Activated naive CD8-positive, alpha-beta T cell (primary cell): Measurements from ENCODE around the gene TP53BP2.
"Not testable (repeated sequence)": the region's sequence is repeated elsewhere in the genome, so short reads cannot be mapped to it uniquely, and the experiment has no call there.

Experiments used
- H3K27ac Mint-ChIP-seq: one replicate; pipeline ENCODE4 v1.8.0; 2021; ENCODE audit warnings: mixed read lengths
- H3K27me3 Mint-ChIP-seq: one replicate; pipeline ENCODE4 v1.8.0; 2021; ENCODE audit warnings: mixed read lengths
- H3K36me3 Mint-ChIP-seq: one replicate; pipeline ENCODE4 v1.8.0; 2021; ENCODE audit warnings: mixed read lengths
- H3K4me1 Mint-ChIP-seq: one replicate; pipeline ENCODE4 v1.8.0; 2021; ENCODE audit warnings: low read depth, mixed read lengths
- H3K4me3 Mint-ChIP-seq: one replicate; pipeline ENCODE4 v1.8.0; 2021; ENCODE audit warnings: mild to moderate bottlenecking, mixed read lengths
- H3K9me3 Mint-ChIP-seq: one replicate; pipeline ENCODE4 v1.8.0; 2021; ENCODE audit warnings: low read depth, mixed read lengths

The TP53BP2 gene

DNA sequence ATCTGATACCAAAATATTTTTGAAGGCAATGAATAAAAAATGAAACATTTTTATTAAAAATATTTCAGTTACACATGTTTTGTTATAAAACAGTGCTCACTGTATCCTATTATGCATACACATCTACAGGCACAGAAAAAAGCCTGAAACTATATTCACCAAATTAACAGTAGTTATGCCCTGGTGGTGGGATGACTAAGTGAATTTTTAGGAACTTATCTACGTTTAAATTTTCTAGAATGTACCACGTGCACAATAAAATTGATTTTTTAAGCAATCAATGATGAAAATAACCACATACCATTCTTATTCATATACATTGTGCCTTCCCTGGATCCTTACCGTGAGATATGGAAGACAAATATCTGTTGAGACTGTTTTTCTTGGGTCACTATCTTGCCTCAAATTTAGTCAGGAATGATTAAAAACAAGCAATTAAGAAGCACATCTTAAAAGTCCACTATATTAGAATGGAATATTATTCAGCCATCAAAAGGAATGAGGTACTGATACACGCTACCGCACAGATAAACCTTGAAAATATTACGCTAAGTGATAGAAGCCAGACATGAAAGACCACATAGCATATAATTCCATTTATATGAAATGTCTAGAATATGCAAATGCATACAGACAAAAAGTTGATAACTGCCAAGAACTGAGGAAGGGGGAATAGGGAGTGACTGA, 17.4 kb downstream of the TP53BP2 start:
- peak overlapping the region; percentile 40 for H3K4me3 Mint-ChIP-seq
- peaks cover 11% of the 10 kb centered on the region for H3K36me3 Mint-ChIP-seq
- no peaks in the 10 kb centered on the region for H3K27me3 Mint-ChIP-seq
- peaks cover 60% of the 10 kb centered on the region for H3K4me1 Mint-ChIP-seq
- no peaks in the 10 kb centered on the region for H3K9me3 Mint-ChIP-seq
- no peak overlapping the region for H3K27ac Mint-ChIP-seq

DNA sequence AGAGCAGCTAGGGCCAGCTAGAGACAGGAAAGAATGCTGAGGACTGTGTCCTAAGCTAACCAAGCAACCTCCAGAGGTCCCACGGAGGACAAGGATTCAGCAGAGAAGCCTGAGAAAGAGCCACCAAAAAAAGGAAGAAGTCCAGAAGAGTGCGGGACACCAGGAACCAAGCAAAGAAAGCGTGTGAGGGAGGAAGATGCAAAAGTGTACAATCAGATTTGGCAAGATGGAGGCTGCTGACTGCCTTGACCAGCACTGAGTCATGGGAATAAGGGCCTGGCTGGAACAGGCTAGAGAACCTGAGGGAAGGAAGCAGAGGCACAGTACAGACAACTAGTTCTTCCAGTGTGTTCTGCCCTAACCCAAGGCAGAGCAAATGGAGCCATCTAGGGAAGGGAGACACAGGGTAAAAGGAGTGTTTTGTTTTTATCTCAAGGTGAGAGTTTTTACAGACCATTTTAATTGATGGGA, 18.5 kb downstream of the TP53BP2 start:
- peaks cover 67% of the 10 kb centered on the region for H3K4me1 Mint-ChIP-seq
- peak overlapping the region; percentile 22 for H3K27ac Mint-ChIP-seq

DNA sequence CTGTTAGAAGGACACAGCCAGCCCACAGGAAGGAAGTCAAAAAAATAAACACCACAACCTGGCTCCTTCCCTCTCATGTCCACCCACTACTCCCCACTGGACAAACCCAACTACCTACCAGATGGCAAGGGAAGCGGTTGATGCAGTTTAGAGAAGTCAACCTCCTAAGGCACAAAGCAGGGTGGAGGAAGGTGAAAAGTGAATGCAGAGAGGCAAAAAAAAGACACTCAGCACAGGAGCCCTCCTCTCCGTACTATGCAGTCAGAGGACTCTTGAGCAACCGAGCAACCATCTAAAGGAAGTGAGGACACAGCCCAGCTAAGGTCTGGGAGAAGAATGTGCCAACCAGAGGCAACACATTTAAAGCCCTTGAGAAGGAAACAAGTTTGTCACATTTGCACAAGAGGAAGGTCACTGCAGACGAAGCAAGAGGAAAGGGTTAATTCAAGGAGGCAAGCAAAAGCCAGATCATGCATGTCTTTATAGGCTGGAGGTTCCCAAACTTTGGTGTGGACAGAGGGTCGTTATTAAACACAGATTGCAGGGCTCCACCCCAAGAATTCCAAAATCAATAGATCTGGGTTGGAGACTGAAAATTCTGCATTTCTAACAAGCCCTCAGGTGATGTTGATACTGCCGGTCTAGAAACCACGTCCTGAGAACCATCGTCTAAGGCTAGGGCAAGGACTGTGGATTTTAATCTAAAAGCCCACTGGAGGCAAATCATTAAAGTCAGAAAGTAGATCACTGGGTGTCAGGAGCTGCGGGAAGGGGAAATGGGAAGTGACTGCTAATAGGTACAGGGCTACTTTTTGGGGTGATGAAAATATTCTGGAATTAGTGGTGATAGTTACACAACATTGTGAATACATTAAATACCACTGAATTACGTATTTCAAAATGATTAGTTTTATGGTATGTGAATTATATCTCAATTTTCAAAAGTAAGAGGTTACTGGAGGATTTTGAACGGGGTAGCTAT, 19.7 kb downstream of the TP53BP2 start:
- no peaks in the 10 kb centered on the region for H3K9me3 Mint-ChIP-seq
- H3K4me3 Mint-ChIP-seq = no peak overlapping the region
- no peaks in the 10 kb centered on the region for H3K27me3 Mint-ChIP-seq
- peak overlapping the region; percentile 4 for H3K27ac Mint-ChIP-seq
- peaks cover 69% of the 10 kb centered on the region for H3K4me1 Mint-ChIP-seq
- peaks cover 11% of the 10 kb centered on the region for H3K36me3 Mint-ChIP-seq

More for the DNA sequence above, 18.5 kb downstream of the TP53BP2 start:
- H3K9me3 Mint-ChIP-seq = no peaks in the 10 kb centered on the region
- H3K4me3 Mint-ChIP-seq = no peak overlapping the region
- H3K36me3 Mint-ChIP-seq = peaks cover 11% of the 10 kb centered on the region
- H3K27me3 Mint-ChIP-seq = no peaks in the 10 kb centered on the region

DNA sequence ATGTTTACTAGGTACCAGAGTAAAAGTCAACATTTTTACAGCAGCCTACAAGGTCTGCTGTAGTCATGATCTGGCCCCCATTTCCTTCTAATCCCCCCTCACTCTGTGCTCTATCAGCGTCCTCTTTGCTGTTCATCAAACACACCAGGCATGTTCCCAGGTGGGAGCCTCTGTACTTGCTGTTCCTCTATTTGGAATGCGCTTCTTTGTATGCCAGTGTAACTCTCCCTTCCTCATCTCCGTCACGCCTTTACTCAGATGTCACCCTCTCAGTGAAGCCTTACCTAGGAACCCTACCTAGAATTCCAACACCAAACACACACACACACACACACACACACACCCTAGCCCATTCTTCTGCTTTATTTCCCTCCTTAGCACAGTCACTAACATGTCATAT, 21.0 kb downstream of the TP53BP2 start:
- peaks cover 19% of the 10 kb centered on the region for H3K36me3 Mint-ChIP-seq
- no peaks in the 10 kb centered on the region for H3K9me3 Mint-ChIP-seq
- peaks cover 65% of the 10 kb centered on the region for H3K4me1 Mint-ChIP-seq
- no peaks in the 10 kb centered on the region for H3K27me3 Mint-ChIP-seq
- no peak overlapping the region for H3K4me3 Mint-ChIP-seq
- no peak overlapping the region for H3K27ac Mint-ChIP-seq

DNA sequence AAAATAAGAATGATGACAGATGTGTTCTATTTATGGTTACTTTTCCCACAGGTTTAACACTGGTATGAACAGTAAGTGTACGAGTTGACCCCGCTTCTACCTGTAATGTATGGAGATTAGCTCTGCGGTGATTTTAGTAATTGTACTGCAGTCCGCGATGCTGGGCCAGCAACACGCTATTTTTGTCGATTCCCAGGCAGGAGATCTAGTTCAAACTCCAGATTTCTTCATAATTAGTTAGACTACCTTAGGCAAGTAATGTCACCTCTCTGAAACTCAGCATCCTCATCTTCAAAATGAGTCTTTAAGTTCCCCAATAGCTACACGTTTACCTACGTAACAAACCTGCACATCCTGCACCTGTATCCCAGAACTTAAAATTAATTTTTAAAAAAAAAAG, 21.5 kb downstream of the TP53BP2 start:
- Mint-ChIP-seq H3K9me3 (no peaks in the 10 kb centered on the region), H3K36me3 (peaks cover 20% of the 10 kb centered on the region), H3K27ac (no peak overlapping the region), H3K27me3 (no peaks in the 10 kb centered on the region), H3K4me3 (no peak overlapping the region), H3K4me1 (peaks cover 61% of the 10 kb centered on the region)

DNA sequence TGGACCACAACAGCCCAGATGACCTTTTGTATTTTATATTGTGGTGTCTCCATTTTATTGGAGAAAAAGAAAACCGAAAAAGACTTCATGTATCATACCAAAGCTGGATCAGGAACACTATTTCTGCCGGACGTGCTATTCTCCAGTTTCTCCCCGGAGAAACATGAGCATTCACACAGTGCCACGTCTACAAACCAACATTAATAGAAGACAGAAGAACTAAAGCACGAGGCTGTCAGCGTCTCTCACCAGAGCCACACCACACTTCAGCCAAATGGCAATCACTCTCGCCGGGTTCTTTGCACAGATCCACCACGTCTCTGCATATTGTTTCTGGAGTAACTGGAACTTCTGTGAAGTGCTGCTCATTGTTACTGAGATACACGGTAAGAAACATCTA, 24.8 kb downstream of the TP53BP2 start:
- H3K4me3 Mint-ChIP-seq = no peak overlapping the region
- no peak overlapping the region for H3K27ac Mint-ChIP-seq
- H3K27me3 Mint-ChIP-seq = no peaks in the 10 kb centered on the region
- H3K4me1 Mint-ChIP-seq = peaks cover 37% of the 10 kb centered on the region
- no peaks in the 10 kb centered on the region for H3K9me3 Mint-ChIP-seq
- H3K36me3 Mint-ChIP-seq = peaks cover 11% of the 10 kb centered on the region

DNA sequence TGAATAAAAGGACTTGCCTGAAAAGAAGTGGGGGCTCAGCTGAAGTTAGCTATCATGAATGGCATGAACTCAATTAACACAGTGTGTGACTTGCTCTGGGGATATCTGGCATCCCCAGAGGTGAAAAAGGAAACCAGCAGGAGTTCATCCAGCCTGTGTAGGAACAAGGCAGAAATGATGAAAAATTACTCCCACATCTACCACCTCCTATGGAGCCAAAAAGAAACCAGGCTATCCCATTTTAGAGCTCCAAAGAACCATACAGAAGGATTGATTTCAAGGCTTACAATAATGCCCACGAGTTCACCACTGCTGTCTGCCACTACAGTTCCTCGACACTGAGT, 25.3 kb downstream of the TP53BP2 start:
- H3K27me3 Mint-ChIP-seq = no peaks in the 10 kb centered on the region
- no peak overlapping the region for H3K4me3 Mint-ChIP-seq
- H3K27ac Mint-ChIP-seq = peak overlapping the region; percentile 4
- peaks cover 11% of the 10 kb centered on the region for H3K36me3 Mint-ChIP-seq
- peaks cover 35% of the 10 kb centered on the region for H3K4me1 Mint-ChIP-seq
- no peaks in the 10 kb centered on the region for H3K9me3 Mint-ChIP-seq

DNA sequence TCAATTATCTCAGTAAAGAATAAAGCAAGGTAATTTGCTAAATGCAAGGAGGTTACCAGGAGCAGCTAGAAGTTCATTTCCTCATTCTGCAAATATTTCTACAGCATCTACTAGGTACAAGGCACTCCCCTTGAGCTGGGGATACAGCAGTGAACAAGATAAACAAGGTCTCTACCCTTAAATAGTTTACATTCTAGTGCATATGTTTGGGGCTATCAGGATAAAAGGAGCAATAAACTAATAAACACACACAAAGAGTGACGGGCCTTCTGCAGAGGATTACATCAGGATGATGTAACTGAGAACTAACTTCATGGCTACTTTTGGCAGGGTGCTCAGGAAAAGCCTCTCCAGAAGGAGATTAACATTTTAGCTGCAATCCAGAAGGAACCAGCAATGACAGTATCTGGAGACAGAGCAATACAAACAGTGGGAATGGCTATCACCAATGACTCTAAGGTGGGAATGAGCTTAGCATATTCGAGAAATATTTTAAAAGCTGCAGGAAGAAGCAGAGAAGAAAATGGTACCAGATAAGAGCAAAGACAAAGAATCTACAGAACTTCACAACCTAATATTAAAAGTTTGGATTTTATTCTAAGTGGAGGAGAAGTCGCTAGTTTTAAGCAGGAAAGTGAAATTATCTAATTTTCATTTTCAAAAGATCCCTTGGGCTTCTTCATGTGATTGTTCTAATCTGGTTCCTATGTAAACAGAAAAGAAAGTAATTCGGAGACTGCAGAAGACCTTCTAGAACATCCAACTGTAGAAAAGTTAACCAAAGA, 25.8 kb downstream of the TP53BP2 start:
- Mint-ChIP-seq H3K4me3 (no peak overlapping the region), H3K4me1 (peaks cover 35% of the 10 kb centered on the region), H3K36me3 (peaks cover 14% of the 10 kb centered on the region), H3K27ac (peak overlapping the region; percentile 4), H3K9me3 (no peaks in the 10 kb centered on the region), H3K27me3 (no peaks in the 10 kb centered on the region)

DNA sequence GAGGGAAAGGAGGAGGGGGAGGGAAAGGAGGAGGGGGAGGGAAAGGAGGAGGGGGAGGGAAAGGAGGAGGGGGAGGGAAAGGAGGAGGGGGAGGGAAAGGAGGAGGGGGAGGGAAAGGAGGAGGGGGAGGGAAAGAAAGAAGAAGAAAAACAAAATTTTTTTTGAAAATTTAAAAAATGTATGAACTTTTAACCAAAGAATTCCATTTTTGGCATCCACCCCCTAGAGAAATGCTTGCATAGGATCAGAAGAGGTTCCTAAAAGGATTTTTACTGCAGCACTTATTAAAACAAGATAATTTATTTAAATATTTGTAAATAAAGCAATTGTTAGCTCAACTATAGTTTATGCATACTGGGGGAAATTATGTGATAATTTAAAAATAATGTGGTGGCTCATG, 28.5 kb downstream of the TP53BP2 start:
- Mint-ChIP-seq H3K36me3 (peaks cover 27% of the 10 kb centered on the region), H3K4me1 (peaks cover 33% of the 10 kb centered on the region)
- H3K4me3 Mint-ChIP-seq, H3K9me3 Mint-ChIP-seq, H3K27me3 Mint-ChIP-seq, H3K27ac Mint-ChIP-seq: not testable (repeated sequence)

DNA sequence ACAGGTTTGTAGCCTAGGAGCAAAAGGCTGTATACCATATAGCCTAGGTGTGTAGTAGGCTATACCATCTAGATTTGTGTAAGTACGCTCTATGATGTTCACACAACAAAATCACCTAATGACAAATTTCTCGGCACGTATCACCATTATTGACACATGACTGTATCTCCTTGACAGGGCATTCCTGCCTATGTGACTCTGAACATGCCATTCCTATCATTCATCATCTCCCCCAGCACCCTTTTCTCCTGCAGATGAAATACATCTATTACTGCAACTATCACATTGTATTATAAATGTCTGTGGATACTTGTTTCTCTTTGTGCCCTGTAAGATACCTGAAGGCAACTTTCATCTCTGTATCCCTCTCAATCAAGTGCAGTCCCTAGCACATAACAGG, 29.9 kb downstream of the TP53BP2 start:
- Mint-ChIP-seq H3K27me3 (no peaks in the 10 kb centered on the region), H3K4me1 (peaks cover 33% of the 10 kb centered on the region), H3K36me3 (peaks cover 28% of the 10 kb centered on the region), H3K4me3 (no peak overlapping the region), H3K27ac (no peak overlapping the region), H3K9me3 (no peaks in the 10 kb centered on the region)

DNA sequence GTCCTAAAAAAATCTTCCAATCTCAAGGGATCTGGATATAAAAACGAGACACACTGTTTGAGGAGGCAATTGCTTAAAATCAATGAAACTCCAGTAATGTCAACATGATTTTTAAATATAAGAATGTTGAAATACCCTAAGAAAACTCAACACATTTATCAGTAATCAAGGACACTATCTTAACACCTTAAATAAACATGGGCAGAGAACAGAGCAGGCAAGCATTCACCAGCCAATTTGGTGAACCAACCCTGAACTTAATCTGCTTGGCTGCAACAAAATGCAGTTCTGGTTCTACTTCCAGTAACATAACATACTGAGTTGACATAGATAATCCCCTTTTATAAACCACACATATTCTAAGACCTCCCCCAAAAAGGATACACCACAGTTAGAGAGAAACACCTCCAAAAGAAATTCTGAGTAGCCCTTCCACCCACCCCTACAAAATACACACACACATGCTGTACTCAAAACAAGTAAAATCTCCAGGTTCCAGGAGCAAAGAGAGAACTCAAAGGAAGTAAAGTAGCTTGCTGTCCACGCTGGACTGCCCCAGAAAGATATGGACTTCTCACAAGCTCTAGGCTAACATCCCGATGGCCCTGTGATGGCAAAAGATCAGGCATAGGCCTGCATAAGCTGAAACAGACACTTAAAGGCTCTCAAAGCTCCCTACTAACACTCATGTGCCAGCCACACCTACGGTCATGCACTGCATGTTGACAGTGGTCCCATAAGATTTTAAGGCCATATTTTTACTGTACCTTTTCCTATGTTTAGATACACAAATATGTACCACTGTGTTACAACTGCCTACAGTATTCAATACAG, 30.5 kb downstream of the TP53BP2 start:
- H3K4me1 Mint-ChIP-seq = peaks cover 32% of the 10 kb centered on the region

DNA sequence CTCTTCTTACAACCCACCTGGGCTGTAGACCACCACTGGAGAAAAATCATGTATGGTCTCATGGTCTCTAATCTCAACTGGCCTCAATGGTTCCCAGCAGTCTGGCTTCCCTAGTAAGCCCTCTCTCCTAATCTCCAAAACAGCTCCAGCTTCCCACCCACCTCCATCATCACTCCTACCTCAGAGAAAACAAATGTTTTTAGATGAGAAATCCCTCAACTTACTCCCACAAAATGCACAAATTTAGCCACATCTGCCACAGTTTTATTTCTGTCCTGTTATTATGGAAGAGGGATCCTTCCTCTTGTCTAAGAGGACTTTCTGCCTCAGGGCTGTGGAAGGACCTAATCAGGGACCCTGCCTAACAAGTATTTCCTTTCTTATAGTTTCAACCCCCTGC, 32.1 kb downstream of the TP53BP2 start:
- H3K27ac Mint-ChIP-seq = peak overlapping the region; percentile 42
- H3K4me3 Mint-ChIP-seq = no peak overlapping the region
- peaks cover 32% of the 10 kb centered on the region for H3K4me1 Mint-ChIP-seq
- H3K27me3 Mint-ChIP-seq = no peaks in the 10 kb centered on the region
- no peaks in the 10 kb centered on the region for H3K9me3 Mint-ChIP-seq
- peaks cover 23% of the 10 kb centered on the region for H3K36me3 Mint-ChIP-seq

More for the DNA sequence above, 30.5 kb downstream of the TP53BP2 start:
- H3K9me3 Mint-ChIP-seq = no peaks in the 10 kb centered on the region
- no peaks in the 10 kb centered on the region for H3K27me3 Mint-ChIP-seq
- H3K36me3 Mint-ChIP-seq = peaks cover 27% of the 10 kb centered on the region
- no peak overlapping the region for H3K27ac Mint-ChIP-seq
- H3K4me3 Mint-ChIP-seq = no peak overlapping the region

DNA sequence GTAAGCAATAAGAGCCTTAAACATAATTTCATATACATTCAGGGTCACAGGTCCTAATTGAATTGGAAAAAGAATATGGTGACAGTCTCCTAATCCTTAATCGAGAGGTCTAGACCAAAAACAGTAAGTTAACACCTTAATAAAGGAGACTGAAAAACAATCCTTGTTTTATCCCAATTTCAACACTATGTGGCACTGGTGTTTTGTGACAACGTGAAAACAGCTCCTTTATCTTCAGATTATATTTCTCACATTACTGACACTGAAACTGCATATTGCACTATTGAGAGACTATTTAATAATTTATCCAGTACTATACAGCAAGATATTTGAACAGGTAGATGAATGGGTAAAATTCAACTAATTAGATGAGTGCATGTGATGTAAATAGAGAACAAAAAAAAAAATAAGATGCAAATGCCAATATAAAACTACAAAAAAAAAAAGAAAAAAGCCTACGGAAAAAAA, 34.1 kb downstream of the TP53BP2 start:
- no peaks in the 10 kb centered on the region for H3K9me3 Mint-ChIP-seq
- peaks cover 30% of the 10 kb centered on the region for H3K4me1 Mint-ChIP-seq
- no peak overlapping the region for H3K4me3 Mint-ChIP-seq
- H3K27ac Mint-ChIP-seq = peak overlapping the region; percentile 16
- peaks cover 28% of the 10 kb centered on the region for H3K36me3 Mint-ChIP-seq
- no peaks in the 10 kb centered on the region for H3K27me3 Mint-ChIP-seq

DNA sequence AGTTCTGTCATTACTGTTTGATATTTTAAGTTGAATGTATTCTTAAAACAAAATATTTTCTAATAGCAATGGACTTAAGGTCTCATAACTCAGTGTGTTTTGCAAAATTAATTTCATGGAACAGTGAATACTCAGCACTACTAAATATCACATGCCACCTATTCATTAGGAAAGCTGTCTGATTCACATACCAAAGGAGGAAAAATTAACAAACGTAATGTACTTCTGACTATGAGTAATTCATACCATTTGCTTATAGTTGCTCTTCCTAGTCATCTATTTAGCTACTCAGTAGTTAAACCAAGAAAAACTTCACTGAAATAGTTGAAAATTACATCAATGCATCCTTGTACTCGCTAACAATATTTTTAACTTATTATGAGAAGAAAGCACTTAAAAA, 35.2 kb downstream of the TP53BP2 start:
- H3K27ac Mint-ChIP-seq = no peak overlapping the region
- peaks cover 31% of the 10 kb centered on the region for H3K36me3 Mint-ChIP-seq
- no peak overlapping the region for H3K4me3 Mint-ChIP-seq
- no peaks in the 10 kb centered on the region for H3K27me3 Mint-ChIP-seq
- H3K9me3 Mint-ChIP-seq = no peaks in the 10 kb centered on the region
- peaks cover 27% of the 10 kb centered on the region for H3K4me1 Mint-ChIP-seq
